OCI-LY7 (cell line): Measurements from ENCODE around the gene EMSY. TPM values are rescaled to one million over a fixed set of nuclear protein-coding genes. Genes with fewer than 3 reads are reported as not detected.

ENCODE experiments used
- BruUV-seq: library from RNA; stranded (reverse); fragments of 400-500 nt; replicated peaks from 2 replicates; lab custom pipeline; 2021; lab: Mats Ljungman, UMichigan
- CTCF ChIA-PET: fragments of 300-600 bp; sonication (Branson Sonifier 250); formaldehyde crosslinking; loops from one replicate; lab custom pipeline; 2022; ENCODE audit warnings: antibody characterized with exemption; ENCODE audit not compliant: unreplicated experiment; lab: Charles Lee
- POLR2A ChIA-PET: fragments of 300-600 bp; sonication (Branson Sonifier 250); formaldehyde crosslinking; loops from one replicate; lab custom pipeline; 2022; ENCODE audit warnings: antibody characterized with exemption; lab: Charles Lee
- DNase-seq: peaks from one replicate; pipeline ENCODE4 v3.0.0-alpha.2; 2015; ENCODE audit warnings: low spot score
- H2AFZ ChIP-seq: fragments of 200-600 bp; sonication (generic), shearing (Covaris generic); 2 replicates; pipeline ENCODE4 v1.6.1; 2014; ENCODE audit warnings: mild to moderate bottlenecking, antibody characterized with exemption, low read length, moderate library complexity
- H3K27ac ChIP-seq: fragments of 200-600 bp; sonication (generic); 2 replicates; pipeline ENCODE4 v1.5.1; 2014; ENCODE audit warnings: mixed run types, low read depth, mild to moderate bottlenecking, moderate library complexity, low read length, inconsistent platforms; ENCODE audit not compliant: poor library complexity, severe bottlenecking
- H3K36me3 ChIP-seq: fragments of 200-600 bp; sonication (generic); 2 replicates; pipeline ENCODE4 v1.6.1; 2014; ENCODE audit warnings: mild to moderate bottlenecking, antibody characterized with exemption, low read length, moderate library complexity, mixed read lengths; ENCODE audit not compliant: insufficient read depth
- H3K4me1 ChIP-seq: fragments of 200-600 bp; sonication (generic); 2 replicates; pipeline ENCODE4 v1.5.1; 2014; ENCODE audit warnings: mild to moderate bottlenecking, low read length; ENCODE audit not compliant: insufficient read depth, poor library complexity, severe bottlenecking
- H3K4me2 ChIP-seq: fragments of 200-600 bp; sonication (generic); 2 replicates; pipeline ENCODE4 v1.6.1; 2014; ENCODE audit warnings: mild to moderate bottlenecking, low read length
- H3K4me3 ChIP-seq: fragments of 200-600 bp; sonication (generic); 2 replicates; pipeline ENCODE4 v1.5.1; 2014; ENCODE audit warnings: mild to moderate bottlenecking, low read depth, low read length; ENCODE audit not compliant: poor library complexity, severe bottlenecking
- H3K79me2 ChIP-seq: fragments of 200-600 bp; sonication (generic); 2 replicates; pipeline ENCODE4 v1.6.1; 2016; ENCODE audit warnings: low read depth, mild to moderate bottlenecking, low read length, moderate library complexity, mixed read lengths; ENCODE audit not compliant: insufficient read depth
- H3K9me2 ChIP-seq: fragments of 200-600 bp; sonication (generic); 2 replicates; pipeline ENCODE4 v1.6.1; 2016; ENCODE audit warnings: mild to moderate bottlenecking, low read length, mixed read lengths; ENCODE audit not compliant: insufficient read depth
- H3K9me3 ChIP-seq: fragments of 200-600 bp; sonication (generic); 2 replicates; pipeline ENCODE4 v1.6.1; 2014; ENCODE audit warnings: mild to moderate bottlenecking, mixed run types, low read length, mixed read lengths
- H4K20me1 ChIP-seq: fragments of 200-600 bp; sonication (generic); 2 replicates; pipeline ENCODE4 v1.6.1; 2014; ENCODE audit warnings: mild to moderate bottlenecking, antibody characterized with exemption, low read length, moderate library complexity, mixed read lengths; ENCODE audit not compliant: insufficient read depth
- EZH2phosphoT487 ChIP-seq: fragments of 200-600 bp; sonication (generic); IDR thresholded peaks from 2 replicates; pipeline ENCODE4 v1.6.1; 2018; ENCODE audit warnings: low read depth, borderline replicate concordance, mild to moderate bottlenecking, mixed run types, antibody characterized with exemption, low read length, moderate library complexity, mixed read lengths
- intact Hi-C: fragments of 100-400 bp; cut with micrococcal nuclease; formaldehyde crosslinking; loops from one replicate; pipeline ENCODE4 v1.10.0; 2022; ENCODE audit not compliant: unreplicated experiment
- total RNA-seq, 2 experiments: library from RNA; depleted of rRNA in 1 of 2; stranded (reverse); fragments of >200 nt in 1 of 2; shearing (Covaris generic) in 1 of 2; gene quantifications; 2 replicates each; pipeline ENCODE4 v1.2.3, GENCODE V29; 2014 to 2022
- TF ChIP-seq, protein P1 (sequence below): fragments of 200-600 bp; sonication (generic); conservative IDR thresholded peaks from 2 replicates; pipeline ENCODE4 v1.5.1; 2014; ENCODE audit warnings: mild to moderate bottlenecking, antibody characterized with exemption, low read length, moderate library complexity, mixed read lengths

Gene EMSY
- total RNA-seq, 2 experiments from 2014 or later, result 26.3 to 29.8 TPM

DNA sequence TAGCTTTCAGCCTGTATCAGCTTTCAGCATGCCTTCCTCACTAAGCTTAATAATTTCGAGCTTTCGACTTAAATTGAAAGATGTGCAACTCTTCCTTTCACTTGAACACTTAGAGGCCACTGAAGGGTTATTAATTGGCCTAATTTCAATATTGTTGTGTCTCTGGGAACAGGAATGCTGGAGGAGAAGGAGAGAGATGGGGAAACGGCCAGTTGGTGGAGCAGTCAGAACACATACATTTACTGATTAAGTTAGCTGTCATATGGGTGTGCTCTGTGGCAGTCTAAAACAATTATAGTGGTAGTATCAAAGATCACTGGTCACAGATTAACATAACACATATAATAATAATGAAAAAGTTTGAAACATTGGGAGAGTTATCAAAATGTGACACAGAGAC is 119.5 kb downstream of the EMSY start:
- Histone ChIP-seq H3K9me3 (no peaks in the 10 kb centered on the region), H3K79me2 (no peaks in the 10 kb centered on the region), H4K20me1 (no peaks in the 10 kb centered on the region), H3K36me3 (no peaks in the 10 kb centered on the region), H3K9me2 (no peaks in the 10 kb centered on the region), H3K27ac (no peak overlapping the region), H3K4me1 (no peaks in the 10 kb centered on the region), H2AFZ (no peak overlapping the region), H3K4me3 (no peak overlapping the region), H3K4me2 (no peak overlapping the region)
- POLR2A ChIA-PET, result no interaction called here
- no TSS peak for BruUV-seq
- CTCF ChIA-PET, result no interaction called here
- intact Hi-C loops, result no loop called here
- DNase-seq, result no peak
- no peak for TF ChIP-seq EZH2phosphoT487
- TF ChIP-seq, protein P1, sequence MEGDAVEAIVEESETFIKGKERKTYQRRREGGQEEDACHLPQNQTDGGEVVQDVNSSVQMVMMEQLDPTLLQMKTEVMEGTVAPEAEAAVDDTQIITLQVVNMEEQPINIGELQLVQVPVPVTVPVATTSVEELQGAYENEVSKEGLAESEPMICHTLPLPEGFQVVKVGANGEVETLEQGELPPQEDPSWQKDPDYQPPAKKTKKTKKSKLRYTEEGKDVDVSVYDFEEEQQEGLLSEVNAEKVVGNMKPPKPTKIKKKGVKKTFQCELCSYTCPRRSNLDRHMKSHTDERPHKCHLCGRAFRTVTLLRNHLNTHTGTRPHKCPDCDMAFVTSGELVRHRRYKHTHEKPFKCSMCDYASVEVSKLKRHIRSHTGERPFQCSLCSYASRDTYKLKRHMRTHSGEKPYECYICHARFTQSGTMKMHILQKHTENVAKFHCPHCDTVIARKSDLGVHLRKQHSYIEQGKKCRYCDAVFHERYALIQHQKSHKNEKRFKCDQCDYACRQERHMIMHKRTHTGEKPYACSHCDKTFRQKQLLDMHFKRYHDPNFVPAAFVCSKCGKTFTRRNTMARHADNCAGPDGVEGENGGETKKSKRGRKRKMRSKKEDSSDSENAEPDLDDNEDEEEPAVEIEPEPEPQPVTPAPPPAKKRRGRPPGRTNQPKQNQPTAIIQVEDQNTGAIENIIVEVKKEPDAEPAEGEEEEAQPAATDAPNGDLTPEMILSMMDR, result peak; percentile 25; the same call in 1 of the 2 replicates

DNA sequence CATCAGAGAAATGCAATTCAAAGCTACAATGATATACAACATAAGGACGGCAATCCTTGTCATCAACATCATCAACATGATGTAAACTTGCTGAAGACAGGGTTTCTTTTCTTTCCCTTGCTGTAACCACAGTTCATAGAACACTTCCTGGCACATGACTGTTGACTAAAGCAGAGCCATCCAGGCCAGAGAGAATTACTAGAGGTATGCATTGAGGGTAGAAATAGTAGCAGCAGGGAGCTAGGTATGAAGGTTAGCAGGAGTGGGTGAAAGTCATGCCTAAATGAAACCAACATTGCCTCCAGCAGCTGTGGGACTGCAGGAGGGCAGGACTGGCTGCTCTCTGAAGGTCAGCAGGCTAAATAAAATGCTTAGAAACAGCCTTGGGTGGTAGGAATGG is 122.0 kb downstream of the EMSY start:
- ChIA-PET POLR2A (no interaction called here), CTCF (no interaction called here)
- TF ChIP-seq, protein P1, result no peak
- TF ChIP-seq EZH2phosphoT487, result no peak
- Histone ChIP-seq H3K4me2 (no peak overlapping the region), H3K27ac (no peak overlapping the region), H3K4me3 (no peak overlapping the region), H2AFZ (no peak overlapping the region), H3K79me2 (no peaks in the 10 kb centered on the region), H3K36me3 (no peaks in the 10 kb centered on the region), H3K9me2 (no peaks in the 10 kb centered on the region), H4K20me1 (no peaks in the 10 kb centered on the region), H3K4me1 (no peaks in the 10 kb centered on the region), H3K9me3 (no peaks in the 10 kb centered on the region)
- intact Hi-C loops, result no loop called here
- no TSS peak for BruUV-seq
- no peak for DNase-seq

DNA sequence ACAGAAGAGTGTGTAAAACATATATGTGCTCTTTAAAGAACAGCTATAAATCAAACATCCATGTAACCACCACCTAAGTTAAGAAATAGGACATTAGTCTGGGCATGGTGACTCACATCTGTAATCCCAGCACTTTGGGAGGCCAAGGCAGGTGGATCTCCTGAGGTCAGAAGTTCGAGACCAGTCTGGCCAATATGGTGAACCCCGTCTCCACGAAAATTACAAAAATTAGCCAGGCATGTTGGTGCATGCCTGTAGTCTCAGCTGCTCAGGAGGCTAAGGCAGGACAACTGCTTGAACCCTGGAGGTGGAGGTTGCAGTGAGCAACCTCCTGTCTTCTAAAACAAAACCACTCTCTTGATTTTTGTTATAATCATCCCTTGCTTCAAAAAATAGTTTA is 122.4 kb downstream of the EMSY start:
- no peaks in the 10 kb centered on the region for H3K9me2 ChIP-seq
- intact Hi-C loops, result no loop called here
- CTCF ChIA-PET, result no interaction called here
- no peak overlapping the region for H2AFZ ChIP-seq
- no TSS peak for BruUV-seq
- TF ChIP-seq EZH2phosphoT487, result no peak
- TF ChIP-seq, protein P1, result no peak
- no peaks in the 10 kb centered on the region for H4K20me1 ChIP-seq
- H3K4me3 ChIP-seq, result no peak overlapping the region
- H3K36me3 ChIP-seq, result no peaks in the 10 kb centered on the region
- H3K4me2 ChIP-seq, result no peak overlapping the region
- no peaks in the 10 kb centered on the region for H3K4me1 ChIP-seq
- no peaks in the 10 kb centered on the region for H3K9me3 ChIP-seq
- no peak overlapping the region for H3K27ac ChIP-seq
- DNase-seq, result no peak
- POLR2A ChIA-PET, result no interaction called here
- H3K79me2 ChIP-seq, result no peaks in the 10 kb centered on the region
